VCaP (cell line): ENCODE measurements around the gene NAA10.

ENCODE experiments used
- H3K27ac ChIP-seq: fragments of 450-650 bp; 2 replicates; pipeline ENCODE4 v1.5.1; 2017
- CTCF ChIP-seq: fragments of 450-650 bp; conservative IDR thresholded peaks from 2 replicates; pipeline ENCODE4 v1.5.1; 2017; ENCODE audit warnings: mild to moderate bottlenecking, moderate library complexity

The NAA10 gene

DNA sequence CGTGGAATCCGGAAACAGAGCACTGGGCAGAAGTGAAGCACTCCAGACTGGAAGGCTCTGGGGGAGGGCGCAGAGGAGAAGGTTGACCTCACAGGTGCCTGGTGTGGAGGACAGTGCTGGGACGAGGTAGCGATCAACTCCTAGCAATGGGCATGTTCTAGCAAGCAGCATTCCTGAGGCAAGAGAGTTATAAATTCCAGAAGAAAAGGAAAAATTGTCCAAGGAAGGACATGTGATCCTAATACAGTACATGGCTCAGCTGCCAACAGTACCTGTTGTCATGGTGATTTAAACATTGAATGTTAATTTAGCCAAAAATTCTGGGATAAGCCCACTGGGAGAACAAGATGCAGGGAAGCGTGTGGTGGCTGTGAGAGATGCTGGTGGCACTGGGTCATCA is 17.0 kb downstream of the NAA10 start:
- TF ChIP-seq CTCF: no peak
- no peak overlapping the region for H3K27ac ChIP-seq

DNA sequence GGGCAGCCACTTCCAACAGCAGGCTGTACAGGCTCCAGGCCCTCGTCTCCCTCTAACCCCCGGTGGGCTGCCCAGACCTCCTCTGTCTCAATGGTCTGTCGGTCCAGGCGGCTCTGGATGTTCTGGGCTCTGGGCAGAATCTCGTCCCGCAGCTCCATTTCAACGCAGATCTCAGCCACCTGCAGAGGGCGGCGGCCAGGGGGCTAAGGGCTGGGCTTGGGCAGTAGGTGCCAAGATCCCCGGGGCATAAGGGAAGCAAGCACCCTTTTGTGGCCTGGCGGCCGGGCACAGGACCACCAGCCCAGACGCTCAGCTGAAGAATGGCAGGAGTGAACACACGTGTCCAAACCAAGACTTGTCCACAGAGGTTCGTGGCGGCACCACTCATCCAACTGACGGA is 21.1 kb downstream of the NAA10 start:
- TF ChIP-seq CTCF: no peak
- no peak overlapping the region for H3K27ac ChIP-seq

- TF ChIP-seq CTCF: no peak
- H3K27ac ChIP-seq: no peak overlapping the region
Observed at GRCh38 chrX:153913211-153913610, 21.6 kb downstream of the NAA10 start.

- no peak overlapping the region for H3K27ac ChIP-seq
- no peak for TF ChIP-seq CTCF
Observed at GRCh38 chrX:153911798-153912197, 23.0 kb downstream of the NAA10 start.

DNA sequence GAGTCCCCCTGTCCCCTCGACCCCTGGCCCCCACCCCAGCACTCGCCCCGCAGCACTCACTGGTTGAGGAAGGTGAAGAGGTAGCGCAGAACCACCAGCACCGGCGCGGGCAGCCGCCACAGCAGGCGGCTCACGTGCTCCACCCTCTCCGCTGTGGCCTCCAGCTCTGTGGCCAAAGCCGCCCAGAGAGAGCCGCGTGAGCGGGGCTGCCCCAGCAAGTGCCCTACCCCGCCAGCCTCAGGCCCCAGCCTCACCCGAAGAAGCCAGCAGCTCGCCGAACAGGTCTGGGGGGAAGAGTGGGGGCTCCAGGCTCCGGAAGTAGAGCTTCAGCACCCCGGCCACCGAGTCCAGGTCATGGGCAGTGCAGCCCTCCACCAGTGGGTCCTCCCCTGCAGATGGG is 24.4 kb downstream of the NAA10 start:
- no peak for TF ChIP-seq CTCF
- no peak overlapping the region for H3K27ac ChIP-seq

GRCh38 chrX:153909980-153910360 is 24.9 kb downstream of the NAA10 start:
- TF ChIP-seq CTCF: no peak
- H3K27ac ChIP-seq: no peak overlapping the region

GRCh38 chrX:153909024-153909979 is 25.5 kb downstream of the NAA10 start:
- no peak overlapping the region for H3K27ac ChIP-seq
- TF ChIP-seq CTCF: no peak
